ENCODE results near the gene FREM2. TPM values are rescaled to one million over a fixed set of nuclear protein-coding genes. Genes with fewer than 3 reads are reported as not detected.

FREM2 gene
- total RNA-seq, 1 donor from 2014 or later, result 4.6 TPM

GRCh38 chr13:38868870-38869269, 182.0 kb downstream of the FREM2 start:
- H3K9me3 Mint-ChIP-seq (ENCODE audit: unreplicated experiment), result no peaks in the 10 kb centered on the region
- no peak overlapping the region for H3K4me3 Mint-ChIP-seq (ENCODE audit: unreplicated experiment)
- H3K4me1 Mint-ChIP-seq (ENCODE audit: unreplicated experiment), result no peaks in the 10 kb centered on the region
- DNase-seq (ENCODE audit: low spot score), result no peak
- H3K36me3 Mint-ChIP-seq (ENCODE audit: low read depth, unreplicated experiment), result no peaks in the 10 kb centered on the region
- no peak overlapping the region for H3K27ac Mint-ChIP-seq (ENCODE audit: unreplicated experiment)
- no peaks in the 10 kb centered on the region for H3K27me3 Mint-ChIP-seq (ENCODE audit: unreplicated experiment)
- no peak for TF ChIP-seq CTCF (IDR thresholded peaks at IDR 0.05; ENCODE audit: unreplicated experiment)

- Mint-ChIP-seq H3K4me1 (ENCODE audit: unreplicated experiment) (no peaks in the 10 kb centered on the region), H3K27ac (ENCODE audit: unreplicated experiment) (no peak overlapping the region), H3K36me3 (ENCODE audit: low read depth, unreplicated experiment) (no peaks in the 10 kb centered on the region), H3K4me3 (ENCODE audit: unreplicated experiment) (no peak overlapping the region), H3K9me3 (ENCODE audit: unreplicated experiment) (no peaks in the 10 kb centered on the region), H3K27me3 (ENCODE audit: unreplicated experiment) (no peaks in the 10 kb centered on the region)
- no peak for DNase-seq (ENCODE audit: low spot score)
- no peak for TF ChIP-seq CTCF (IDR thresholded peaks at IDR 0.05; ENCODE audit: unreplicated experiment)
Observed at GRCh38 chr13:38871275-38871674, 184.4 kb downstream of the FREM2 start.

- H3K4me3 Mint-ChIP-seq (ENCODE audit: unreplicated experiment), result no peak overlapping the region
- no peaks in the 10 kb centered on the region for H3K27me3 Mint-ChIP-seq (ENCODE audit: unreplicated experiment)
- H3K27ac Mint-ChIP-seq (ENCODE audit: unreplicated experiment), result no peak overlapping the region
- no peaks in the 10 kb centered on the region for H3K9me3 Mint-ChIP-seq (ENCODE audit: unreplicated experiment)
- TF ChIP-seq CTCF (IDR thresholded peaks at IDR 0.05; ENCODE audit: unreplicated experiment), result peak; percentile 76
- DNase-seq (ENCODE audit: low spot score), result peak; percentile 69
- no peaks in the 10 kb centered on the region for H3K4me1 Mint-ChIP-seq (ENCODE audit: unreplicated experiment)
- no peaks in the 10 kb centered on the region for H3K36me3 Mint-ChIP-seq (ENCODE audit: low read depth, unreplicated experiment)
Observed at GRCh38 chr13:38872693-38873092, 185.8 kb downstream of the FREM2 start.

- no peak overlapping the region for H3K27ac Mint-ChIP-seq (ENCODE audit: unreplicated experiment)
- H3K4me1 Mint-ChIP-seq (ENCODE audit: unreplicated experiment), result no peaks in the 10 kb centered on the region
- no peak for DNase-seq (ENCODE audit: low spot score)
- TF ChIP-seq CTCF (IDR thresholded peaks at IDR 0.05; ENCODE audit: unreplicated experiment), result no peak
- no peak overlapping the region for H3K4me3 Mint-ChIP-seq (ENCODE audit: unreplicated experiment)
- no peaks in the 10 kb centered on the region for H3K36me3 Mint-ChIP-seq (ENCODE audit: low read depth, unreplicated experiment)
- H3K9me3 Mint-ChIP-seq (ENCODE audit: unreplicated experiment), result no peaks in the 10 kb centered on the region
- no peaks in the 10 kb centered on the region for H3K27me3 Mint-ChIP-seq (ENCODE audit: unreplicated experiment)
Observed at GRCh38 chr13:38875186-38875875, 188.5 kb downstream of the FREM2 start.

- H3K4me1 Mint-ChIP-seq (ENCODE audit: unreplicated experiment), result no peaks in the 10 kb centered on the region
- no peak overlapping the region for H3K4me3 Mint-ChIP-seq (ENCODE audit: unreplicated experiment)
- no peaks in the 10 kb centered on the region for H3K9me3 Mint-ChIP-seq (ENCODE audit: unreplicated experiment)
- no peaks in the 10 kb centered on the region for H3K27me3 Mint-ChIP-seq (ENCODE audit: unreplicated experiment)
- TF ChIP-seq CTCF (IDR thresholded peaks at IDR 0.05; ENCODE audit: unreplicated experiment), result no peak
- DNase-seq (ENCODE audit: low spot score), result no peak
- H3K27ac Mint-ChIP-seq (ENCODE audit: unreplicated experiment), result no peak overlapping the region
- H3K36me3 Mint-ChIP-seq (ENCODE audit: low read depth, unreplicated experiment), result no peaks in the 10 kb centered on the region
Observed at GRCh38 chr13:38879278-38879677, 192.4 kb downstream of the FREM2 start.

Measured in endothelial cell (in vitro differentiated cells).